Erythroblast (primary cell): Measurements from ENCODE around the gene PSMB2.

Experiments
- GATA1 ChIP-seq: IDR thresholded peaks from 2 replicates; pipeline ENCODE4 v1.6.1; 2011; ENCODE audit warnings: low read depth, mild to moderate bottlenecking, control low read depth, low read length, moderate library complexity
- POLR2A ChIP-seq: IDR thresholded peaks from 2 replicates; pipeline ENCODE4 v1.6.1; 2011; ENCODE audit warnings: mild to moderate bottlenecking, low read length

DNA sequence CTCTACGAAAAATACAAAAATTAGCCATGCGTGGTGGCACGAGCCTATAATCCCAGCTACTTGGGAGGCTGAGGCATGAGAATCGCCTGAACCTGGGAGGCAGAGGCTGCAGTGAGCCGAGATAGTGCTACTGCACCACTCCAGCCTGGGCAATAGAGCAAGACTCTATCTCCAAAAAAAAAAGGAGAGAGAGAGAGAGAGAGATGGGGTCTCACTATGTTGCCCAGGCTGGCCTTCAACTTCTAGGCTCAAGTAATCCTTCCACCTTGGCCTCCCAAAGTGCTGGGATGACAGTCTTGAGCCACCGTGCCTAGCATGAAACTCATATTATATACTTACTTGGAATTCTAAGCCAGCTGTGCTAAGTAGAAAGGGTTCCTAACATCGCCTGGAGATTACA is 29.7 kb downstream of the PSMB2 start:
- no peak for TF ChIP-seq POLR2A
- TF ChIP-seq GATA1, result no peak
